GM12892 (cell line): Measurements from ENCODE around the gene ATXN2L.

ENCODE experiments used
- POLR2A ChIP-seq: IDR thresholded peaks from 2 replicates; pipeline ENCODE4 v1.6.1; 2011; ENCODE audit warnings: low read depth, low read length, control low read depth
- POLR2AphosphoS5 ChIP-seq: IDR thresholded peaks from 2 replicates; pipeline ENCODE4 v1.6.1; 2011; ENCODE audit warnings: low read depth, low read length, control low read depth
- TAF1 ChIP-seq: IDR thresholded peaks from 2 replicates; pipeline ENCODE4 v1.6.1; 2011; ENCODE audit warnings: low read depth, mild to moderate bottlenecking, control low read depth, low read length, borderline replicate concordance

DNA sequence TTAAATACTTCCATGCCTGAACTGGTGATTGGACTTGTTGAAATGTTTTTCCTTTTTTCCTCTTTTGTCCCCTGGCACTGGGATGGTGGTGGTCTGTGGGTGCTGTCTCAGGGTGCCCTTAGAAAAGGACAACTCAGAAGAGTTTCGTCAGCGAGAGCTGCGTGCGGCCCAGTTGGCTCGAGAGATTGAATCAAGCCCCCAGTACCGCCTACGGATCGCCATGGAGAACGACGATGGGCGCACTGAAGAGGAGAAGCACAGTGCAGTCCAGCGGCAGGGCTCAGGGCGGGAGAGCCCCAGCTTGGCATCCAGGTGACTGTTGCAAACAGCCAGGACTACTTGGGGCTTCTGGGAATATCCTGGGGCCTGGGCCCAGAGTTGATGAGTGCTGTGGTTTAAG is 6.9 kb downstream of the ATXN2L start:
- TF ChIP-seq POLR2A (no peak), TAF1 (no peak), POLR2AphosphoS5 (no peak)
